IMR-90 (cell line): ENCODE results near the gene NPAS3. TPM values are rescaled to one million over a fixed set of nuclear protein-coding genes. Genes with fewer than 3 reads are reported as not detected.

Experiments used
- ATAC-seq: fragments of 200-7000 bp; cut with Tn5 transposase; 2 replicates; pipeline ENCODE4 v1.9.1; 2020; ENCODE audit warnings: low read depth, mild to moderate bottlenecking, moderate library complexity
- BruUV-seq: library from RNA; stranded (reverse); fragments of 400-500 nt; replicated peaks from 2 replicates; lab custom pipeline; 2021; lab: Mats Ljungman, UMichigan
- CTCF ChIA-PET: fragments of 300-600 bp; formaldehyde crosslinking; extraction: SDS; loops from one replicate; lab custom pipeline; 2021; ENCODE audit warnings: antibody characterized with exemption; lab: Yijun Ruan, JAX
- POLR2A ChIA-PET: fragments of 300-600 bp; sonication (Branson Sonifier 250); formaldehyde crosslinking; loops from one replicate; lab custom pipeline; 2022; ENCODE audit warnings: antibody characterized with exemption; ENCODE audit not compliant: unreplicated experiment; lab: Charles Lee
- DNase-seq: peaks from one replicate; pipeline ENCODE4 v3.0.0; 2013
- H2AFZ ChIP-seq: replicated peaks from 2 replicates; pipeline ENCODE3; 2013; ENCODE audit warnings: low read length, mild to moderate bottlenecking; ENCODE audit not compliant: poor library complexity
- H2AK5ac ChIP-seq: 2 replicates; pipeline ENCODE4 v1.6.1; 2013; ENCODE audit warnings: low read depth, low read length, inconsistent platforms
- H2AK9ac ChIP-seq: replicated peaks from 2 replicates; pipeline ENCODE3; 2013; ENCODE audit warnings: mild to moderate bottlenecking, low read depth, low read length, moderate library complexity; ENCODE audit not compliant: poor library complexity
- H2BK120ac ChIP-seq: 2 replicates; pipeline ENCODE4 v1.6.1; 2013; ENCODE audit warnings: low read depth, low read length, inconsistent platforms
- H2BK15ac ChIP-seq: 3 replicates; pipeline ENCODE4 v1.6.1; 2013; ENCODE audit warnings: low read depth, low read length, inconsistent platforms
- H2BK20ac ChIP-seq: 2 replicates; pipeline ENCODE4 v1.6.1; 2013; ENCODE audit warnings: low read depth, mild to moderate bottlenecking, inconsistent platforms, low read length, moderate library complexity
- H2BK5ac ChIP-seq: 2 replicates; pipeline ENCODE4 v1.6.1; 2013; ENCODE audit warnings: mild to moderate bottlenecking, low read depth, low read length, inconsistent platforms; ENCODE audit not compliant: poor library complexity, severe bottlenecking
- H3K14ac ChIP-seq: replicated peaks from 2 replicates; pipeline ENCODE4 v1.6.1; 2013; ENCODE audit warnings: low read depth, low read length, inconsistent platforms
- H3K18ac ChIP-seq: 2 replicates; pipeline ENCODE4 v1.6.1; 2013; ENCODE audit warnings: low read depth, low read length, control low read depth
- H3K23ac ChIP-seq: 2 replicates; pipeline ENCODE4 v1.6.1; 2013; ENCODE audit warnings: low read depth, low read length, inconsistent platforms
- H3K27ac ChIP-seq: 2 replicates; pipeline ENCODE4 v1.5.1; 2013; ENCODE audit warnings: mild to moderate bottlenecking, control low read depth, low read length; ENCODE audit not compliant: insufficient read depth
- H3K27me3 ChIP-seq: 2 replicates; pipeline ENCODE4 v1.6.1; 2013; ENCODE audit warnings: low read length; ENCODE audit not compliant: control insufficient read depth, insufficient read depth
- H3K36me3 ChIP-seq: 2 replicates; pipeline ENCODE4 v1.6.1; 2013; ENCODE audit warnings: low read length, mixed read lengths; ENCODE audit not compliant: control insufficient read depth, insufficient read depth
- H3K4ac ChIP-seq: 2 replicates; pipeline ENCODE4 v1.6.1; 2013; ENCODE audit warnings: low read depth, low read length, inconsistent platforms
- H3K4me1 ChIP-seq: 2 replicates; pipeline ENCODE4 v1.6.1; 2013; ENCODE audit warnings: low read length, mixed read lengths; ENCODE audit not compliant: control insufficient read depth, insufficient read depth
- H3K4me2 ChIP-seq: 2 replicates; pipeline ENCODE4 v1.6.1; 2013; ENCODE audit warnings: low read depth, mild to moderate bottlenecking, control low read depth, low read length, moderate library complexity
- H3K4me3 ChIP-seq: 2 replicates; pipeline ENCODE4 v1.5.1; 2013; ENCODE audit warnings: low read depth, mild to moderate bottlenecking, control low read depth, low read length, moderate library complexity; ENCODE audit not compliant: insufficient read depth
- H3K56ac ChIP-seq: 2 replicates; pipeline ENCODE4 v1.6.1; 2013; ENCODE audit warnings: low read length, inconsistent platforms; ENCODE audit not compliant: insufficient read depth; ENCODE audit errors: extremely low read depth
- H3K79me1 ChIP-seq, 2 experiments: 2 replicates each; pipeline ENCODE4 v1.6.1; 2013; ENCODE audit warnings: low read length in 2 of 2, inconsistent platforms in 1 of 2, low read depth in 1 of 2
- H3K9ac ChIP-seq: 2 replicates; pipeline ENCODE4 v1.6.1; 2013; ENCODE audit warnings: low read depth, low read length, control low read depth
- H3K9me1 ChIP-seq: 2 replicates; pipeline ENCODE4 v1.6.1; 2013; ENCODE audit warnings: low read length, inconsistent platforms; ENCODE audit not compliant: insufficient read depth
- H3K9me3 ChIP-seq: 2 replicates; pipeline ENCODE4 v1.6.1; 2013; ENCODE audit warnings: low read length; ENCODE audit not compliant: control insufficient read depth, insufficient read depth
- H4K20me1 ChIP-seq: 2 replicates; pipeline ENCODE4 v1.6.1; 2013; ENCODE audit warnings: low read length, inconsistent platforms; ENCODE audit not compliant: insufficient read depth
- H4K5ac ChIP-seq: 2 replicates; pipeline ENCODE4 v1.6.1; 2013; ENCODE audit warnings: mild to moderate bottlenecking, low read depth, low read length, control low read depth
- H4K8ac ChIP-seq, 2 experiments: 2 replicates each; pipeline ENCODE4 v1.6.1; 2013; ENCODE audit warnings: low read depth in 2 of 2, low read length in 2 of 2, control low read depth in 1 of 2, inconsistent platforms in 1 of 2
- H4K91ac ChIP-seq: 2 replicates; pipeline ENCODE4 v1.6.1; 2013; ENCODE audit warnings: low read depth, low read length, inconsistent platforms; ENCODE audit not compliant: insufficient read depth
- BHLHE40 ChIP-seq: fragments of 150-350 bp; IDR thresholded peaks from 2 replicates; pipeline ENCODE4 v1.6.1; 2016; ENCODE audit warnings: mild to moderate bottlenecking, low read depth, low read length
- CHD1 ChIP-seq: IDR thresholded peaks from 2 replicates; pipeline ENCODE4 v1.6.1; 2012; ENCODE audit warnings: low read depth, low read length, improper control_type of control experiment
- MAZ ChIP-seq: IDR thresholded peaks from 2 replicates; pipeline ENCODE4 v1.6.1; 2012; ENCODE audit warnings: low read depth, mild to moderate bottlenecking, low read length, improper control_type of control experiment, moderate library complexity, borderline replicate concordance
- MXI1 ChIP-seq: IDR thresholded peaks from 2 replicates; pipeline ENCODE4 v1.6.1; 2012; ENCODE audit warnings: low read depth, mild to moderate bottlenecking, low read length, moderate library complexity, borderline replicate concordance
- NFE2L2 ChIP-seq: fragments of 150-350 bp; IDR thresholded peaks from 2 replicates; pipeline ENCODE4 v1.6.1; 2016; ENCODE audit warnings: low read depth, mild to moderate bottlenecking, low read length
- RAD21 ChIP-seq: IDR thresholded peaks from 2 replicates; pipeline ENCODE4 v1.6.1; 2012; ENCODE audit warnings: low read length, improper control_type of control experiment
- RFX5 ChIP-seq: IDR thresholded peaks from 2 replicates; pipeline ENCODE4 v1.8.0; 2012; ENCODE audit warnings: low read depth, mild to moderate bottlenecking, low read length, moderate library complexity
- USF2 ChIP-seq: fragments of 150-350 bp; IDR thresholded peaks from 2 replicates; pipeline ENCODE4 v1.6.1; 2017; ENCODE audit warnings: mild to moderate bottlenecking, antibody characterized with exemption, low read length, low read depth
- WGBS, 2 experiments: methylation state at CpG; one replicate each; pipeline versions ENCODE4 v1.1.5 to v1.1.7; 2013; ENCODE audit warnings: missing lambda C conversion rate in 2 of 2; ENCODE audit not compliant: insufficient read length in 1 of 2; ENCODE audit errors: extremely low coverage in 2 of 2; 5-methylcytosine and 5-hydroxymethylcytosine counted together
- dilution Hi-C: fragments of 300-500 bp; cut with HindIII; formaldehyde crosslinking; loops from one replicate; pipeline ENCODE4 v1.14.3; 2018; ENCODE audit warnings: low sequenced_read_pairs; ENCODE audit not compliant: unreplicated experiment
- in situ Hi-C: fragments of 300-500 bp; cut with MboI; formaldehyde crosslinking; loops from 3 replicates; pipeline ENCODE4 v1.14.3; 2019; ENCODE audit warnings: low sequenced_read_pairs, inconsistent platforms, mixed read lengths
- intact Hi-C: fragments of 100-400 bp; cut with micrococcal nuclease; formaldehyde crosslinking; loops from 2 replicates; pipeline ENCODE4 v1.10.0; 2022
- polyA plus RNA-seq, 3 experiments: library from polyadenylated mRNA; depleted of rRNA; stranded (reverse); fragments of >200 nt; gene quantifications; 2 replicates each; pipeline ENCODE4 v1.2.3, GENCODE V29; 2012; ENCODE audit warnings: low replicate concordance in 1 of 3
- total RNA-seq: library from RNA; depleted of rRNA; stranded (reverse); fragments of >200 nt; gene quantifications from 2 replicates; pipeline ENCODE4 v1.2.3, GENCODE V29; 2012

Gene NPAS3
- total and polyA plus RNA-seq, 2 of the 4 experiments (the other 2 are of a cell fraction): not detected

GRCh38 chr14:33794791-33795305, 856.2 kb downstream of the NPAS3 start:
- no CpG with 5 or more reads among the region's 1 CpG for WGBS, 2 experiments
- Histone ChIP-seq H3K9me3 (no peaks in the 10 kb centered on the region), H2BK5ac (no peak overlapping the region), H4K8ac (no peak overlapping the region), H2BK20ac (no peak overlapping the region), H4K91ac (no peak overlapping the region), H3K4me3 (no peak overlapping the region), H2BK120ac (no peak overlapping the region), H2BK15ac (no peak overlapping the region), H3K4me2 (no peak overlapping the region), H3K79me1 (no peaks in the 10 kb centered on the region), H3K9ac (no peak overlapping the region), H3K27ac (no peak overlapping the region), H3K4ac (no peak overlapping the region), H3K9me1 (no peaks in the 10 kb centered on the region), H4K20me1 (no peaks in the 10 kb centered on the region), H4K5ac (no peak overlapping the region), H3K27me3 (peaks cover 6% of the 10 kb centered on the region), H3K56ac (no peak overlapping the region), H3K14ac (no peak overlapping the region), H2AK5ac (no peak overlapping the region), H2AFZ (no peak overlapping the region), H3K36me3 (no peaks in the 10 kb centered on the region), H3K18ac (no peak overlapping the region), H2AK9ac (no peak overlapping the region), H3K4me1 (no peaks in the 10 kb centered on the region), H3K23ac (no peak overlapping the region)
- TF ChIP-seq MXI1 (no peak), BHLHE40 (no peak), MAZ (no peak), RFX5 (no peak), USF2 (no peak), CHD1 (no peak), RAD21 (no peak), NFE2L2 (no peak)
- ChIA-PET CTCF (interaction anchor here (0.7 kb wide), 1 partner anchor 1183 kb away, joined by 3 read pairs; no protein-coding TSS in a partner anchor), POLR2A (interaction anchor here (0.6 kb wide), 1 partner anchor 345 kb away, joined by 3 read pairs; no protein-coding TSS in a partner anchor)
- no TSS peak for BruUV-seq
- intact Hi-C loops: loop anchor here (5.0 to 10.0 kb wide), 2 partner anchors 363 to 780 kb away; no protein-coding TSS in a partner anchor
- in situ Hi-C loops: loop anchor here (5.0 kb wide), 1 partner anchor 1218 kb away; no protein-coding TSS in a partner anchor
- ATAC-seq (no peak), DNase-seq (no peak)
- dilution Hi-C loops: loop anchor here (25.0 kb wide), 1 partner anchor 1208 kb away; no protein-coding TSS in a partner anchor
